Prostate gland (tissue), 2 donors: ENCODE data around the gene ENDOV. TPM values are rescaled to one million over a fixed set of nuclear protein-coding genes. Genes with fewer than 3 reads are reported as not detected.

Experiments
- DNase-seq: peaks from one replicate; pipeline ENCODE4 v3.0.0-alpha.2; 2019; ENCODE audit warnings: low spot score
- H3K27ac ChIP-seq, 2 donors: fragments of 200-600 bp; sonication (generic); 2 replicates each; pipeline ENCODE4 v1.5.1; 2017 to 2019
- H3K27me3 ChIP-seq: fragments of 200-600 bp; sonication (generic); replicated peaks from 2 replicates; pipeline ENCODE4 v1.5.1; 2019; ENCODE audit not compliant: insufficient read depth
- H3K36me3 ChIP-seq, 2 donors: fragments of 200-600 bp; sonication (generic); 1 replicate in 1 of 2; 2 replicates in 1 of 2; pipeline versions ENCODE4 v1.5.1 to v1.8.1; 2017 to 2019
- H3K4me1 ChIP-seq: fragments of 200-600 bp; sonication (generic); replicated peaks from 2 replicates; pipeline ENCODE4 v1.5.1; 2019
- H3K4me3 ChIP-seq, 2 donors: fragments of 200-600 bp; sonication (generic); 2 replicates each; pipeline ENCODE4 v1.5.1; 2017 to 2019
- H3K9me3 ChIP-seq: fragments of 200-600 bp; sonication (generic); 2 replicates; pipeline ENCODE4 v1.5.1; 2017
- POLR2A ChIP-seq: fragments of 450-650 bp; IDR thresholded peaks from one replicate; pipeline ENCODE4 v1.6.1; 2016; ENCODE audit warnings: antibody characterized with exemption, mild to moderate bottlenecking
- POLR2AphosphoS5 ChIP-seq: sonication (generic); formaldehyde crosslinking; IDR thresholded peaks from one replicate; pipeline ENCODE4 v1.6.1; 2017; ENCODE audit warnings: antibody characterized with exemption
- WGBS: methylation state at CpG from one replicate; pipeline ENCODE4 v1.1.5; 2018; 5-methylcytosine and 5-hydroxymethylcytosine counted together
- intact Hi-C: fragments of 100-400 bp; cut with DNase I; formaldehyde crosslinking; loops from one replicate; pipeline ENCODE4 v1.14.2; 2022
- total RNA-seq, 2 donors: library from RNA; depleted of rRNA; stranded (reverse); fragments of >200 nt; gene quantifications; one replicate each; pipeline ENCODE4 v1.1.0, GENCODE V29; 2016
- TF ChIP-seq, protein P1 (sequence below), 4 experiments: fragments of 200-600 bp in 2 of 4; fragments of 450-650 bp in 2 of 4; sonication (generic) in 2 of 4; IDR thresholded peaks; 1 replicate in 3 of 4; 2 replicates in 1 of 4; pipeline ENCODE4 v1.5.1; 2016 to 2019; ENCODE audit warnings: antibody characterized with exemption in 4 of 4, mild to moderate bottlenecking in 2 of 4, moderate library complexity in 2 of 4

Gene ENDOV
- total RNA-seq, 2 donors from 2014 or later, result 17.0 to 36.9 TPM

DNA sequence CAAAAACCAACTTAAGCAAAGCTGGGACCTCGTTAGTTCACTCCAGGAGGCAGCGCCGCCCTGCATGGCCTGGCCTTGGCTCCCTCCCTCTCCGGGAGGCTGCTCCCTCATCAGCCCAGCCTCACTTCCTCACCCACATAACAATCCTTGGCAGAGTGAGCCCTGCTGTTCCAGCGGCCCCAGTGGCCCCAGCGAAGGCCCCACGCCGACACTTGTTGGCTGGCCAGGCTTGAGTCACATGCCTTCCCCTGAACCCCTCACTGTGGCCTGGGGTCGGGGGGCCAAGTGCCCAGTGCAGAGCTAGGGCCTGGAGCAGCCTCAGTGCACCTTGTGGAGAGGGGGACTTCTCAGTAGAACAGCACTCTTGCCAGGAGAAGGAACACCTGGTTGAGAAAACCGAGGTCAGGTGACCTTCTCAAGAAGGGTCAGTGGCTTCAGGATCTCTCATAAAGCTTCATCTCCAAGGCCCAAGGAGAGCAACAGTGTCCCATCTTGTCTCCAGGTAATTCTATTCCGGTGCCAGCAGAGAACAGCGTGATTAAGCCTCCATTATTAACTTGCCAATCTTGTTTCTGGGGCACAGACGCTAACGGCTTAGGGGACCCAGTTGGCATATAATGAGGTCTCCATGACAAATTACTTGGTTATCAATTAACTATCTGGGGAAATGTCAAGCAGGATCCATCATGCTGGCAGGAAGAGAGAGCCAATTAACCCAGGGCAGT lies 26.8 kb downstream of the ENDOV start:
- Histone ChIP-seq H3K9me3 (no peaks in the 10 kb centered on the region), H3K4me3 (no peak overlapping the region), H3K27me3 (no peaks in the 10 kb centered on the region), H3K27ac (no peak overlapping the region), H3K4me1 (no peaks in the 10 kb centered on the region), H3K36me3 (no peaks in the 10 kb centered on the region)
- TF ChIP-seq POLR2A (no peak), POLR2AphosphoS5 (no peak)
- TF ChIP-seq, protein P1, sequence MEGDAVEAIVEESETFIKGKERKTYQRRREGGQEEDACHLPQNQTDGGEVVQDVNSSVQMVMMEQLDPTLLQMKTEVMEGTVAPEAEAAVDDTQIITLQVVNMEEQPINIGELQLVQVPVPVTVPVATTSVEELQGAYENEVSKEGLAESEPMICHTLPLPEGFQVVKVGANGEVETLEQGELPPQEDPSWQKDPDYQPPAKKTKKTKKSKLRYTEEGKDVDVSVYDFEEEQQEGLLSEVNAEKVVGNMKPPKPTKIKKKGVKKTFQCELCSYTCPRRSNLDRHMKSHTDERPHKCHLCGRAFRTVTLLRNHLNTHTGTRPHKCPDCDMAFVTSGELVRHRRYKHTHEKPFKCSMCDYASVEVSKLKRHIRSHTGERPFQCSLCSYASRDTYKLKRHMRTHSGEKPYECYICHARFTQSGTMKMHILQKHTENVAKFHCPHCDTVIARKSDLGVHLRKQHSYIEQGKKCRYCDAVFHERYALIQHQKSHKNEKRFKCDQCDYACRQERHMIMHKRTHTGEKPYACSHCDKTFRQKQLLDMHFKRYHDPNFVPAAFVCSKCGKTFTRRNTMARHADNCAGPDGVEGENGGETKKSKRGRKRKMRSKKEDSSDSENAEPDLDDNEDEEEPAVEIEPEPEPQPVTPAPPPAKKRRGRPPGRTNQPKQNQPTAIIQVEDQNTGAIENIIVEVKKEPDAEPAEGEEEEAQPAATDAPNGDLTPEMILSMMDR (IDR thresholded peaks at IDR 0.05), result no peak
- WGBS, result 89% methylated on average over 14 of the region's 14 CpGs
- intact Hi-C loops, result no loop called here
- no peak for DNase-seq

- TF ChIP-seq, protein P1 (IDR thresholded peaks at IDR 0.05), result no peak
- WGBS, result 85% methylated on average over 12 of the region's 12 CpGs
- Histone ChIP-seq H3K27me3 (no peaks in the 10 kb centered on the region), H3K27ac (no peak overlapping the region), H3K4me1 (no peaks in the 10 kb centered on the region), H3K9me3 (no peaks in the 10 kb centered on the region), H3K36me3 (no peaks in the 10 kb centered on the region), H3K4me3 (no peak overlapping the region)
- intact Hi-C loops, result no loop called here
- no peak for DNase-seq
Observed at GRCh38 chr17:80442323-80442659, 27.3 kb downstream of the ENDOV start.

GRCh38 chr17:80442764-80443163 lies 27.8 kb downstream of the ENDOV start:
- H3K4me1 ChIP-seq, result no peaks in the 10 kb centered on the region
- H3K4me3 ChIP-seq, result no peak overlapping the region
- WGBS, result 93% methylated on average over 4 of the region's 4 CpGs
- TF ChIP-seq, protein P1 (IDR thresholded peaks at IDR 0.05), result no peak
- TF ChIP-seq POLR2A (no peak), POLR2AphosphoS5 (no peak)
- H3K27ac ChIP-seq, result no peak overlapping the region
- no peaks in the 10 kb centered on the region for H3K27me3 ChIP-seq
- no peaks in the 10 kb centered on the region for H3K36me3 ChIP-seq
- H3K9me3 ChIP-seq, result no peaks in the 10 kb centered on the region
- DNase-seq, result no peak
- intact Hi-C loops, result no loop called here

DNA sequence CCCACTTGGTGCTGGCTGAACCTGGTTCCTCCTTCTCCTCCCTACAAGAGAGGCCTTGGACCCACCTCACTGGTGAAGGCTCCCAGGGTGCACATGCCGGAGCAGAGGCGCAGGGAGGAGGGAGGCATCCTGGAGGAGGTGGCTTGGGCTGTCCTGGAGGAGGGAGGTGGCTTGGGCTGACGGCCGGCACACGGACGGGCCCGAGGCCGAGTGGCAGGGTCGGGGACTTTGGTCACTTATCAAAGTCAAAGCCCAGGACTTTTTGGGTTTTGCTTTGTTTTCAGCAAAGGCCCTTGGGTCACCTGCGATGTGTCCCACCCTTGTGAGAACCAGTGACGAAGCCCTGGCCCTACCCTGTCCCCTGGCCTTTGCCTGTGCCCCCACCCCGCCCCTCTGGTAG lies 28.5 kb downstream of the ENDOV start:
- Histone ChIP-seq H3K9me3 (no peaks in the 10 kb centered on the region), H3K4me1 (no peaks in the 10 kb centered on the region), H3K4me3 (no peak overlapping the region), H3K27ac (no peak overlapping the region), H3K27me3 (no peaks in the 10 kb centered on the region), H3K36me3 (no peaks in the 10 kb centered on the region)
- intact Hi-C loops, result no loop called here
- WGBS, result 46% methylated on average over 12 of the region's 12 CpGs
- DNase-seq, result no peak
- TF ChIP-seq, protein P1 (IDR thresholded peaks at IDR 0.05), result no peak
- TF ChIP-seq POLR2A (no peak), POLR2AphosphoS5 (no peak)

- no peak for DNase-seq
Observed at GRCh38 chr17:80443916-80444643, 29.1 kb downstream of the ENDOV start.

More at GRCh38 chr17:80443916-80444643, 29.1 kb downstream of the ENDOV start:
- Histone ChIP-seq H3K9me3 (no peaks in the 10 kb centered on the region), H3K4me1 (no peaks in the 10 kb centered on the region), H3K27me3 (no peaks in the 10 kb centered on the region), H3K4me3 (no peak overlapping the region), H3K36me3 (no peaks in the 10 kb centered on the region), H3K27ac (no peak overlapping the region)
- intact Hi-C loops, result no loop called here
- 24% methylated on average over 31 of the region's 31 CpGs for WGBS
- TF ChIP-seq, protein P1 (IDR thresholded peaks at IDR 0.05), result no peak
- TF ChIP-seq POLR2AphosphoS5 (no peak), POLR2A (no peak)
